NCI-H1092 treated with DMSO at 0.1 percent for 48 hours (cell line): ENCODE data around the gene PAM.
"Not testable (repeated sequence)": the region's sequence is repeated elsewhere in the genome, so short reads cannot be mapped to it uniquely, and the experiment has no call there.

ENCODE experiments used
- DNase-seq: peaks from one replicate; lab custom pipeline; 2025; lab: John Stamatoyannopoulos, UW

PAM gene

DNA sequence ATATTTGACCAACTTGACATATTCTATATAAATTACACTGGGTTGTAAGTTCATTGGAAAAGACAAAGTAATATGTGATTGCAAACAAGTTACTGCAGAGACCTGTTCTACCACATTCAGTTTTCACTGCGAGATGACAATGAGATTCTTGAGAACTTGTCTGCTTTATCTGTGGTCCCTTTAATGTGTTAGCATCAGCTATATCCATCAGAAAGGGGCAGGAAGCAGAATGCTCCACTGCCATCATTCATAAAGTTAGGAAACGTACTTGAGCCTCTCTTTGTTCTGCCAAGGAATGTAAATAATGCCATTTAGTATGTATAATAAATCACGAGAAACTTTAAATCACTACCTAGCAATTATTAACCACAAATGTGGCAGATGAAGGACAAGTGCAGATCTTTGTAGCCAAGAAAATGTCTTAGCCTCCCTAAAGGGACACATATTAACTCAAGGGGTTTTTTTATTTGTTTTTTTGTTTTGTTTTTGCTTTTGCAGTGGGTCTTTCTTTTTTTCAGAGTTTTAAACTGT is 305.4 kb downstream of the PAM start:
- DNase-seq = no peak

- DNase-seq = no peak
These were observed 311.2 kb downstream of the PAM start for GRCh38 chr5:103066326-103066725.

- DNase-seq = not testable (repeated sequence)
These were observed 318.4 kb downstream of the PAM start for GRCh38 chr5:103073500-103073899.

DNA sequence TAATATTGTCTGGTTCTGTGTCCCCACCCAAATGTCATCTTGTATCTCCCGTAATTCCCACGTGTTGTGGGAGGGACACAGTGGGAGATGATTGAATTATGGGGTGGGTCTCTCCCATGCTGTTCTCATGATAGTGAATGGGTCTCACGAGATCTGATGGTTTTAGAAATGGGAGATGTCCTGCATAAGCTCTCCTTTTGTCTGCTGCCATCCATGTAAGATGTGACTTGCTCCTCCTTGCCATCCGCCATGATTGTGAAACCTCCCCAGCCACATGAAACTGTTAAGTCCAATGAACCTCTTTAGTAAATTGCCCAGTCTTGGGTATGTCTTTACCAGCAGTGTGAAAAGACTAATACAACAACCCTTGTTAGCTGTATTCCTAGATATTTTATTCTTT is 320.3 kb downstream of the PAM start:
- no peak for DNase-seq
